Fibroblast of skin of abdomen (primary cell): ENCODE measurements around the gene TMC6.

Source experiments
- DNase-seq: peaks from one replicate; pipeline ENCODE4 v3.0.0-alpha.2; 2013

The TMC6 gene

DNA sequence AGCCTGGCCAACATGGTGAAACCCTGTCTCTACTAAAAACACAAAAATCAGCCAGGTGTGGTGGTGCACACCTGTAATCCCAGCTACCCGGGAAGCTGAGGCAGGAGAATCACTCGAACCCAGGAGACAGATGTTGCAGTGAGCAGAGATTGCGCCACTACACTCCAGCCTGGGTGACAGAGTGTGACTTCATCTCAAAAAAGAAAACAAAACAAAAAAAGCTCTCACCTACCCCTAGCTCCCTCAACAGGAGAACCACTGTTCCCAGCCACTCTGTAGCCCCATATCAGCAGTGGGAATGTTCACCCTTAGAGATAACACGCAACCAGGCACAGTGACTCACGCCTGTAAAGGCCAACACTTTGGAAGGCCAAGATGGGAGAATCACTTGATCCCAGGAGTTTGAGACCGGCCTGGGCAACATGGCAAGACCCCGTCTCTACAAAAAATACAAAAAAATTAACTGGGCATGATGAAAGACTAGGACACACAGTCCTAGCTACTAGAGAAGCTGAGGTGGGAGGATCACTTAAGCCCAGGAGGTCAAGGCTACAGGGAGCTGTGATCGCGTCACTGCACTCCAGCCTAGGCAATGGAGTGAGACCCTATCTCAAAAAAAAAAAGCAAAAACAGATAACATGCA is 7.4 kb upstream of the TMC6 start:
- no peak for DNase-seq

DNA sequence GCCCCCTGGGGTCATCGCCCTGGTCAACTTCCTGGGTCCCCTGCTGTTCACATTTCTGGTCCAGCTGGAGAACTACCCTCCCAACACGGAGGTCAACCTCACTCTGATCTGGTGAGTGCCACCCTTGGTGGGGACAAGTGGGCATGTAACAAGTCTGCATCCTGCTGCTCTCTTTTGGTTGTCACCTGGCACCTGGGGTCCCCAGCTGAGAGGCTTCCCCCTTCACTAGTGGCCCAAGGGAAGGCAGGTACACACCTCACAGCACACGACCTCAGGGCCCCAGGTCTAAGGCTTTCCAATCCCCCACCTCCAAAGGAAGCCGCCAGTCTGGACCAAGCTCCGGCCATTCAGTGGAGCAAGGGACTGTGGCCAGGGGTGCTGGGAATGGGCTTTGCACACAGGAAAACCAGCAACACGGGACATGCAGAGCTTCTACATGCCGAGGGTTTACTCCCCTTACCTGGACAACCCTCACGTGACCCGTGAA is 6.4 kb upstream of the TMC6 start:
- DNase-seq, result no peak

DNA sequence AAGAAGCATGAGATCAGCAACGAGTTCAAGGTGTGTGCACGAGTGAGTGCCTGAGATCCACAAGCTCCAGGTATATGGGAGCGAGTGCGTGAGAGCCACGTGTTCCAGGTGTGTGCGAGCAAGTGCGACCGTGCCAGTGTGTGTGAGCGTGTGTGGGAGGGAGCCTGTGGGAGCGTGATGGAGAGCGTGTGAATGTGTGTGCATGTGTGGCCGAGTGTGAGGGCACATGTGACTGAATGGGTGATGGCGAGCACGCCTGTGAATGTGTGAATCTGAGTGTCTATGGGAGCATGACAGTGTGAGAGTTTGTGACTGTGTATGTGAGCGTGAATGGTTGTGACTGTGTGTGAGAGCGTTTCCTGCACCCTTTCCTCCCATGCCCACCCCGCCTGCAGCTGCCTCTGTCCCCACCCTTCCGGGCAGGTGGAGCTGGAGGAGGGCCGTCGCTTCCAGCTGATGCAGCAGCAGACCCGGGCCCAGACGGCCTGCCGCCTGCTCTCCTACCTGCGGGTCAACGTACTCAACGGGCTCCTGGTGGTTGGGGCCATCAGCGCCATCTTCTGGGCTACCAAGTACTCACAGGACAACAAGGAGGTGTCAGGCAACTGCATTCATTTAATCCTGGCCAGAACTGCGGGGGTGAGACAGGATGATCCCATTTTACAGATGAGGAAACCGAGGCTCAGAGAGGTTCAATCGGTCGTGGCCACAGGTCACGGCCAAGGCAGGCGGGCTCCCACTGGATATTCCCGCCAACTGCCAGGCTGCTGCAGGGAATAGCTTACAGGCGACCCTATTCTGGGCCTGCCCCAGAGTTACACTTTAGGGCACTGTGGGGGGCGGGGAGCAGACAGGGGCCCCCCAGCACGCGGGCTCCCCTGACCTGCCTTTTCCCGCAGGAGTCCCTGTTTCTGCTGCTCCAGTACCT is 5.7 kb upstream of the TMC6 start:
- no peak for DNase-seq

DNA sequence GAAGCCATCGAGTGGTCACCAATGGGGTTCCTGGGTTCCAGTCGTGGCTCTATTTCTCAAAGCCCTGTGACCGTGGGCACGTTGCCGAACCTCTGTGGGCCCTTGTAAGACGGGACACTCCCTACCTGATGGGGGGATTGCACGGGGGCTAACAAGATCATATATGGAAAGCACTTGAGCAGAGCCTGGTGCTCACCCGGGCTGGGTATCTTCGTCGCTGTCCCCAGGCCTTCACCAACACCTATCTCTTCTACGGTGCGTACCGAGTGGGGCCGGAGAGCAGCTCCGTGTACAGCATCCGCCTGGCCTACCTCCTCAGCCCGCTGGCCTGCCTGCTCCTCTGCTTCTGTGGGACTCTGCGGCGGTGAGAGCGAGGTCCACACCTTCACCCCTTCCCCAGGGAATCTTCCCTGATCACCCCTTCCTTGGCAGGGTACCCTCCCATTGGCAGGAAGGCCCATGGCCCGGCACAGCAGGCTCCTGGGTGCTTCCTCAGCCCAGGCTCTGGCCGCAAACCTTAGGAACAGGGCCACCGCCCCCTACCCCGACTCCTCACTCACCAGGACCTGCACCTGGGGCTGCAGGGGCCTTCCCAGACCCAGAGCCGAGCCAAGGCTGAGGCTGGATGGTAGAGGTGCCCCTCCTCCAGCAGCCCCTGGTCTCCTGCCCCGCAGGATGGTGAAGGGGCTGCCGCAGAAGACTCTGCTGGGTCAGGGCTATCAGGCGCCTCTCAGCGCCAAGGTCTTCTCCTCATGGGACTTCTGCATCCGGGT is 4.8 kb upstream of the TMC6 start:
- no peak for DNase-seq

DNA sequence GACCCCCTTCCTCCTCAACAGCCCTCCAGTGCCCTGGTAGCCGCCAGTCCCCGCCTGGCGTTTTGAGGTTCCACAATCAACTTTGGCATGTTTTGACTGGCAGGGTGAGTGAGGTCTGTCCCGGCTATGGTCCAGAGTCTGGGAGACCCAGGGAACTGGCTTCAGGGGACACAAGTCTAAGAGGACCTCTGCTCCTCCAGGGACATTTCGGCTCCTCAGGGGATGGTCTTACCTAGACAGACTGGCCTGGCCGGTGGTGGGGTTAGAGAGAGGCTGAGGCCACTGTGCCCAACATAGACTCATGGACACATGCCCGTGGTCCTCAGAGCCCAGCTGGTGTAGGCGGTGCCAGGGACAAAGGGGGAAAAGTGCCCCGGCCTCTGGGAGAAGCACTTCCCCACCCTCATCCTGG is 4.2 kb upstream of the TMC6 start:
- DNase-seq, result no peak

DNA sequence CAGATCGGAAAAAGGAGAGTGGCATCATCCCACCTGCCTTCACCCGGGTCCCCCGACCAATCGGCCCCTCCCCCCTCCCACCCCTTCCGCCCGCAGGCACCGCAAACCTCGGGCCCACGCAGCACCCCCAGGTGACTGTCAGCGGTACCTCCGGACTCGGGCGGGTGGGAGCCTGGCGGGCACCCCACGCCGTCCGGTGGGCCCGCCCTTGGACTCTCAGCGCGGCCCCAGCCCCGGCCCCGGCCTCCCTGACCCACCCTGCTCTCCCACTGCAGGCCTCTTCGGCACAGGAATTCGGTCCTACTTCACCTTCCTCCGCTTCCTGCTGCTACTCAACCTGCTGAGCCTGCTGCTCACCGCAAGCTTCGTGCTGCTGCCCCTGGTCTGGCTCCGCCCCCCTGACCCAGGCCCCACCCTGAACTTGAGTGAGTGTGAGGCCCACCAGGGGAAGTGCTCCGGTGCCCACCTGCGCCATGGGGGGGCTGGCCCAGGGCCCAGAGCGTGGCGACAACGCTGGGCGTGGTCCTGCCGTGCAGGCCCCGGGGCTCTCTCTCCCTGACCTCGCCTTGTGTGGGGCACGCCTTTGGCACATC is 3.6 kb upstream of the TMC6 start:
- DNase-seq, result no peak

DNA sequence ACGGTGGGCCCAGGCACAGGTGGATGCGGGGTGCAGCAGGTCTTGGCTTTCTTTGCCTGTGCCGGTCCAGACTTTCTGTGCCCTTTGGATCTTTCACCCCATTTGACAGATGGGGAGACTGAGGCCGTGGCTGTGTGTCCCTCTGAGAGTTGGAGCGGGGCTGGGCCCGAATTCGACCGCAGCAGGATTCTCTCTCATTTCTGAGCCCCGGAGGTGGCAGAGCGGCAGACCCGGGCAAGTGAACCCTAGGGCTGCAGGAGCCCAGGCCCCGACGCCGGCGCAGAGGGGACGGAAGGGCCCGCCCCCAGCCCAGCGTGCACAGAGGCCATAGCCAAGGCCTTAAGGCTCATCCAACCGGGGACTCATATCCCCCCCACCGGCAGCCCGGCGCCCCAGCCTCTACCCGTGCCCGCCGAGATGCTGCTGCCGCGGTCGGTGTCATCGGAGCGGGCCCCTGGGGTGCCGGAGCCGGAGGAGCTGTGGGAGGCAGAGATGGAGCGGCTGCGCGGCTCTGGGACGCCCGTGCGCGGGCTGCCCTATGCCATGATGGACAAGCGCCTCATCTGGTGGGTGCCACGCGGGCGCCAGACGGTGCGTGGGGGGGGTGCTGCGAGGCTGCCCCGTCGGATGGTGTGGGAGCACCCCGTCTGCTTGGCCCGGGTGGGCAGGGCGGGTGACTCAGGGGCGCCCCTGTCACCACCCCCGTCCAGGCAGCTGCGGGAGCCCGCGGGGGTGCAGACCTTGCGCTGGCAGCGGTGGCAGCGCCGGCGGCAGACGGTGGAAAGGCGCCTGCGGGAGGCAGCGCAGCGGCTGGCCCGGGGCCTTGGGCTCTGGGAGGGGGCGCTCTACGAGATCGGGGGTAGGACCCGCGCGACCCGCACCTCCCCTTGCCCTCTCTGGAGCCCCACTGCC is 2.9 kb upstream of the TMC6 start:
- DNase-seq, result no peak

DNA sequence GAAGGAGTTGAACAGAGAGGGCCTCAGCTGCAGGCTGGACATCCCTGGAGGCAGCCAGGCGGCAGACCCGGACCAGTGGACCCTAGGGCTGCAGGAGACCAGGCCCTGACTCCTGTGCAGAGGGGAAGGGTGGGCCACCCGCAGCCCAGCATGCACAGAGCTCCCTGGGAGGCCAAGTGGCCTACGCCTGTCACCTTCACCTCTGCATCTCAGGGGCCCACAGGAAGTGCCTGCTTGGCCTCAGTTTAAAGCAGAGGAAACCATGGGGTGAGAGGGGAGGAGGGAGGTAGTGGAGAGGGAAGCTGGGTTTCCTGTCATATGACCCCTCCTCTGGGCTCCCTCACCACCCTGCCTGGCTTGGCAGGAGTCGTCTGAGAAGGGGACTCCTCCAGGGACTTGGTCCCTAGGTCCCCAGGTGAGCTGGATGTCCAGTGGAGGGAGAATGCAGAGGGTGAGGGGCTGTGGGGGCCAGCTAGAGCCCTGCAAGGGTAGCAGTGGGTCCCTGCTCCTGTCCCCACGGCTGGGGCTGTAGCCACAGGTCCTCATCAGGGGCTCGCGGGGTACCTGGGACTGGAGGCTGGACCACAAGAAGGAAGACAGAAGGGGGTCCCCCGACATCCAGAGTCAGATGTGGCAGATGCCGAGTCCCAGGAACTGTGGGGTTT is 2.0 kb upstream of the TMC6 start, which contains the start of gene TMC8:
Gene TMC8, plus strand, starts transcription at position 335 of the 665 bp plus-strand sequence. CDS start 818 bp downstream, outside the sequence.
- DNase-seq, result no peak

DNA sequence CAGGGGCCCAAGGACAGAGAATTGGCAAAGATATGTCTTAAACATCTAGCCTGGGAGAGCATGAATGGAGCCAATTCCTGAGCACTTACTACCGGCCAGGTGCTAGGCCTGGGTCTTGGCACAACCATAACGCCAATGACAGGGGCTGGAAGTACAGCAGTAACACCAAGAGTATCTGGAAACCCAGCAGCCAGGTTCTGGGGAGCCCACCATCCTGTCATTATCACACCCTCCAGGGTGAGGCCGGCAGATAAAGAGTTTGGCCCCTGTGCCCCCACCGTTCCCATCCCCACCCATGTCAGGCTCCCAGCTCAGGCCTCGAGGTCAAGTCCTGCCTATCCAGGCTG is 1.5 kb upstream of the TMC6 start:
- DNase-seq, result no peak

DNA sequence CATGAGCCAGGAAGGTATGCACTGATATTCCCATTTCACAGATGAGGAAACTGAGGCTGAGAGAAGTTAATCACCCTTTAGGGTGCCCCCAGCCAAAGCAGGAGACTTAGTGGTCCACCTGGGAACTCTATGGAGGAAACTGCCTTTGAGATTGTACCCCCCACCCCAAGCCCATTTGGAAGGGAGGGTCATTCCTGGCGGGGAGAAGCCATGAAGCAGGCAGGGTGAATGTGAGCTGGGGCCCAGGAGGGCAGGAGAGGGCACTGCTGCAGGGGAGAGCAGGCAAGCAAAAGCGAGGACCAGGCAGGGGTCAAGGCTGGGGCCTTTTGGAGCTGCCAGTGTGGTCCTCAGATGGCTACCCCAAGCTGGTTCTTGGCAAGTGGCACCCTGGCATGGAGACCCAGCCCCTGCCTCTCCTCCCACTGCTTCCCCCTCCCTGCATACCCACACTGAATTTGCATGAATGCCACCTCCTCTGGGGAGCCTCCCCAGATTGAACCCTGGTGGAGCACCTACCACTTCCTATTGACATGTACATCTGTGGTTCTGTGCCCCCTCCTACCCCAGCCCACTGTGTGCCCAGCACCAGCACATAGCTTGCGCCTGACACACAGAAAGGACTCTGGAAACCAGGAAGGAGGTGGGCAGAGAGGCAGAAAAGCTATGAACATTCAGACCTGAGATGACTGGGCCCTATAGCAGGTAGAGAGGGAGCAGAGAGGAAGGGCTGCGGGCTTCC is 965 bp upstream of the TMC6 start:
- no peak for DNase-seq

DNA sequence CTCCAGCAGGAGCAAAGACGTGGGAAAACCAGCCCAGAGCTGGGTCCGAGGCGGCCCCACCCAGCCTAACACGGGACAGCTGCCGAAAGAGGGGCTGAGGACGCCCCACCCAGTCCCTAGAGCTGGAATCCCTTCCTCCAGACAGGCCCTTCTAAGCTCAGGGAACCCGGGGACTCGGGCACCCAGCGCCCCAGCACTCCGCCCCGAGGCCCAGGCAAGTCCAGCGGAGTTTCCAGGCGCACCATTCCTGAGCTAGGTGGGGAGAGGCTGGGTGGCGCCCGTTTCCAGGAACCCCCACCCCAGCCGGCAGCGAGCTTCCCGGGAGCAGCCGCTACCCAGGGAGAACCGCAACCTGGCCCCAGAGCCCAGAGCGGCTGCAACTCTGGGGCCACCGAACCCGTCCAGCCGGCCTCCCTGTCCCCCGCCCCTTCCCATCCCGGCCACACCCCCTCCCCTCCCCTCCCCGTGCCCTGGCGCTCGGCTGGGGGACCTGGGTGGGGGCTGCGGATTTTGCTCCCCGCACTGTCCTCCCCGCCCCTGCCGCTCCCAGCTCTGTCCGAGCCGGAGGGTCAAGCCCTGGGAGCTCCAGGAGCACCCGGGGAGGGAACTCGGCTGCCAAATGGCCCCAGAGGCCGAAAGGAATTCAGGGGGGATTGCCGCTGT is 536 bp downstream of the TMC6 start:
- no peak for DNase-seq

DNA sequence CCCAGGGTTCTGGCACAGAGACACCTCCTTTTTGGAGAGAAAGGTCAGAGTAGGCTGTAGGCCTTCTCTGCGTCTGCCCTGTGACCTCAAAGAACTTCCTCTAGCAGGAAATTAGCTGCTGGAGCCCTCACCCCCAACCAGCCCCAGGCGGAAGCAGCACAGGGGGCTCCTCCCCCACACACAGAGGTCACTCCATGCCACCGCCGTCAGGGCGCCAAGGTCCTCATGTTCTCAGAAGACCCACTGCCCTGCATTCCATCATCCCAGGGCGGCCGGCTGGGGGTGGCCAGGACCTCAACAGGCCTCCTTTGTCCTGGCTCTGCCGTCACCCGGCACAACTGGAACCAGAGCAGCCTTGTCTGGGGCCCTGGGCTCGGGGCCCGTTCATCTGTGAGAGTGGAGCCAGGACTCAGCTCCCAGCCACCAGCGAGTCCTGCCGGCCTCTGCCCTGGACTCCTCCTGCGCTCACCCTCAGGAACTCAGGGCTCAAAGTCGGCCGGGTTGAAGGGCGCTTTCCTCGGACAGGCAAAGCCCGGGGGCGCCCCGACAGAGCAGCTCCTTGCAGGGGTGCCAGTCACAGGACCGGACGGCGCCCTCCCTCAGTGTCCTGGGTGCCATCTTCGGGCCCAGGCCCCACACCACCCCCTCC is 1.2 kb downstream of the TMC6 start:
- DNase-seq, result no peak

DNA sequence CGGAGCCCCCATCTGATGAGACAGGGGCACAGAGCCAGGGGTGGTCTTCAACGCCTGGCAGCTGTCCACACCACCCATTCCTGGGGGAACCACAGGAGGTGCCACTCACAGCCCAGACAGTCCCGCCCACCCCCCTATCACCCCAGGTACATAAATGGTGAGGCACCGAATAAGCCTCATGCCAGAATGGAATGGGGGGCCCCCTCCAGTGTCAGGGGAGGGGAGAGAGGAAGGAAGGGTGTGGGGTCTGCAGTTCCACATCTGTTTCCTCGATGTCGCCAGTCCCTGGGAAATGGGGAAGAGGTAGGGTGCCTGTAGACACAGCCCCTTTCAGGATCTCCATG is 1.7 kb downstream of the TMC6 start:
- no peak for DNase-seq

DNA sequence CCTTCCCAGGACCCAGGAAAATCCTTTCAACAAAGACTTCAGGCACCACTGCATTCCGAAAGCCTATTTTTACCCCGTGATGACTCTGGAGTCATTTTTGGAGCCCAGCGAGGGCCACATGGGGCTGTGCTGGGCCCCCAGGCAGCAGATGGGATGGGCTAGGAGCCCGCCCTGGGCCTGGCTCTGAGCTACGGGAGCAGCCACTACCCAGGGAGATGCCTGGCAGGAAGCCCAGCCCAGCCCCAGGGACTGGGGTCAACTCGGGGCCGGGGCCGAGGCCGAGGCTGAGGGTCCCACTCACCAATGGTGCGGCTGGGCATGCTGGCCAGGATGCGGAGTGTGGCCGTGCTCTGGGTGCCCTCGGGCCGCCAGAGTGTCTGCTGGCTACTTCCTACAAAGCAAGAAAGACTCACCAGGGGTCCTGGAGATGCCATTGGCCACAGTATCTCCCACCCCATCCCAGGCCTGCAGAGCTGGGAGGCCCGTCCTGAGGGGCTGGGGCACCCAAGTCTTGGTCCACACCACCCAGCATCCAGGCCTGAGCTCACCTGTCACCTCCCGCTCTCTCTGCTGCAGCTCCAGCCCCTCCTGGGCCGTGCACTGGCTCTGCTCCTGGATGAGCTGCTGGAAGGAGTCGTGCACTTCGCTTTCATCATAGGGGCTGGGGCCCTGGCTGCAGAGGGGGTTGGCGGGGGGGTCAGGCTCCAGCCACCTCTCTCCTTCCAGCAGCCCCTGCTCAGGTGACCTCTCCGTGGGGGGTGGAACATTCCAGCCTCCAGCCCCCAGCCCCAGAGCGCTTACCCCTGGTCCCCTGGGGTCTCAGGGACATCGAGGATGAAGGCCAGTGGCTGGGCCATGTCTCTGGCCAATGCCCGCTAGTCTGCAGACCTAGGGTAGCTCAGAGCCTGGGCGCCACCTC is 2.3 kb downstream of the TMC6 start:
- DNase-seq, result no peak

DNA sequence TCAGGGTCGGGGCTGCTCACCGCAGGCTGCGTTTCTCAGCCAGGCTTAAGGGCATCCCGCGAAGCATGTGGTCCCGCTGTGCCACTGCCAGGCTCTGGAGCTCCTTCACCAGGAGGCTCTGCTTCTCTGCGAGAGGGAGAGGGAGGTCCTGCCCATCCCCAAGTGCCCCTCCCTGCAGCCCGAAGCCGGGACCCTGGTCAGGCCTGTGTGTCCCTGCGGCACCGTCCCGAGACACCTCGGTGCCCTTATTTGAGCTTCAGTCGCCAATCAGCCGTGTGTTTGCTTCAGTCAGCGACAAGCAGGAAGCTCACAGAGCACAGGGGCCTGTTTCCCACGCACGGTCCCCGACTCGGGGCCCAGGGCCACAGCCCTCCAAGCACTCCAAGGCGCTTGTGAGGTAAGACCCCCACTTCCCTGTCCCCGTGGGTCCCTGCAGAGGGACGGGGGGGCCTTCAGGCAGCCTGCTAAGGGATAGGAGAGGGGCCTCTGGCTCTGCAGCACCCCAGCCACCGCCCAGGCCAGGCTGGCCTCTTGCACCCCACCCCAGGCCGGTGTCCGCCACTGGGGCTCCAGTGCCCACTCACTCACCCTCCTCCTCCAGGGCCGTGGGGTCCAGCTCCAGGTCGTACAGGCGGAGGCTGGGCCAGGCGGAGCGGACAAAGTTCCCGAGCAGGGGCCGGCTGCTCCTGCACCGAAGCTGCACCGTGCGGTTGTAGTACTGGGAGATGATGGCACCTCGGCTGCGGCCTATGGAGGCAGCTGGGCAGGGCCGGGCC is 3.2 kb downstream of the TMC6 start:
- no peak for DNase-seq

DNA sequence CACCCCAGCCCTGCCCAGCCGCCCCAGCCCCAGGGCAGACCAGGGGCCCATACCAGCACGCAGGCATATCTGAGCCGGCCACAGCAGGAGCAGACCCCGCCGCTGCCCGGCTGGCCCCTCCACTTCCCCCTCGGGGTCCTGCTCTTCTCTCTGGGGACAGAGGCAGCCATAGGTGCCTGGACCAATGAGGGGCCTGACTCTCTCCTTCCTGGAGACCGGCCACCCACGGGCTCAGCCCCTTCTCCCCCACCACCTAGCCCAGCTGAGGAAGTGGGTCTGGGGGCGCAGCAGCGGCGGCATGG is 3.8 kb downstream of the TMC6 start:
- no peak for DNase-seq

DNA sequence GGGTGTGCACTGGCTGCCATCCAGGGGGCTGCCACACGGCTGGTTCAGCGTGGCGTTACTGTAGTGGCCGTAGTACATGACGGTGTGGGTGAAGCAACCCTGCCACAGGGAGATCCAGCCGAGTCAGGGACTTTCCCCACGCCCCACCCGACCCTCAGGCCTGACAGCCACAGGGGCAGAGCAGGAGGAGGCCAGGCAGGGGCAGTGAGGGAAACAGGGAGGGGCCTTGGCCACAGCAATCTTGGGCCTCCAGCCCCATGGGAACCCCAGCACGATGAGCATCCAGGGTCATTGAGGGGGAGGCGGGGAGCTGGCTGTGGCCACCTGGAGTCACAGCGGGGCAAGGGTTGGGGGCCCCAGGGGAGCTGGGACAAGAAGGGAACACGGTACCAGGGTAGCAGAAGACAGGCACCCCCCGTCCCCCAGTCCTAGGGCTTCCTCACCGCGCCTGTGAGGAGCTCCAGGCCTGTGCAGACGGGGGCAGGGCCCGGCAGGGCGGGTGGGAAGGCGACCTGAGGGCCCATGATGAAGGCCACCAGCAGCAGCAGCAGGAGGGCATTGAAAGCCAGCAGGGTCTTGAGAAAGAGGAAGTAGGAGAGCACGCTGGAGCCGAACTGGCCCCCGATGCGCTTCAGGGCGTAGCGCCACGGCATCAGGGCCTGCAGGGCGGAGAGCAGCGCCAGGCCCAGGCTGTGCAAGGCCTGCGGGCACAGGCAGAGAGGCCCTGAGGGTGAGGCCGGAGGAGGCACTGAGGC is 4.3 kb downstream of the TMC6 start:
- no peak for DNase-seq
